IMR-90 (cell line): ENCODE measurements around the gene STK40. TPM values are rescaled to one million over a fixed set of nuclear protein-coding genes. Genes with fewer than 3 reads are reported as not detected.

Source experiments
- ATAC-seq: fragments of 200-7000 bp; cut with Tn5 transposase; 2 replicates; pipeline ENCODE4 v1.9.1; 2020; ENCODE audit warnings: low read depth, mild to moderate bottlenecking, moderate library complexity
- BruUV-seq: library from RNA; stranded (reverse); fragments of 400-500 nt; replicated peaks from 2 replicates; lab custom pipeline; 2021; lab: Mats Ljungman, UMichigan
- CTCF ChIA-PET: fragments of 300-600 bp; formaldehyde crosslinking; extraction: SDS; loops from one replicate; lab custom pipeline; 2021; ENCODE audit warnings: antibody characterized with exemption; lab: Yijun Ruan, JAX
- POLR2A ChIA-PET: fragments of 300-600 bp; sonication (Branson Sonifier 250); formaldehyde crosslinking; loops from one replicate; lab custom pipeline; 2022; ENCODE audit warnings: antibody characterized with exemption; ENCODE audit not compliant: unreplicated experiment; lab: Charles Lee
- DNase-seq: peaks from one replicate; pipeline ENCODE4 v3.0.0; 2013
- H2AFZ ChIP-seq: replicated peaks from 2 replicates; pipeline ENCODE3; 2013; ENCODE audit warnings: low read length, mild to moderate bottlenecking; ENCODE audit not compliant: poor library complexity
- H2AK5ac ChIP-seq: 2 replicates; pipeline ENCODE4 v1.6.1; 2013; ENCODE audit warnings: low read depth, low read length, inconsistent platforms
- H2AK9ac ChIP-seq: replicated peaks from 2 replicates; pipeline ENCODE3; 2013; ENCODE audit warnings: mild to moderate bottlenecking, low read depth, low read length, moderate library complexity; ENCODE audit not compliant: poor library complexity
- H2BK120ac ChIP-seq: 2 replicates; pipeline ENCODE4 v1.6.1; 2013; ENCODE audit warnings: low read depth, low read length, inconsistent platforms
- H2BK15ac ChIP-seq: 3 replicates; pipeline ENCODE4 v1.6.1; 2013; ENCODE audit warnings: low read depth, low read length, inconsistent platforms
- H2BK20ac ChIP-seq: 2 replicates; pipeline ENCODE4 v1.6.1; 2013; ENCODE audit warnings: low read depth, mild to moderate bottlenecking, inconsistent platforms, low read length, moderate library complexity
- H2BK5ac ChIP-seq: 2 replicates; pipeline ENCODE4 v1.6.1; 2013; ENCODE audit warnings: mild to moderate bottlenecking, low read depth, low read length, inconsistent platforms; ENCODE audit not compliant: poor library complexity, severe bottlenecking
- H3K14ac ChIP-seq: replicated peaks from 2 replicates; pipeline ENCODE4 v1.6.1; 2013; ENCODE audit warnings: low read depth, low read length, inconsistent platforms
- H3K18ac ChIP-seq: 2 replicates; pipeline ENCODE4 v1.6.1; 2013; ENCODE audit warnings: low read depth, low read length, control low read depth
- H3K23ac ChIP-seq: 2 replicates; pipeline ENCODE4 v1.6.1; 2013; ENCODE audit warnings: low read depth, low read length, inconsistent platforms
- H3K27ac ChIP-seq: 2 replicates; pipeline ENCODE4 v1.5.1; 2013; ENCODE audit warnings: mild to moderate bottlenecking, control low read depth, low read length; ENCODE audit not compliant: insufficient read depth
- H3K27me3 ChIP-seq: 2 replicates; pipeline ENCODE4 v1.6.1; 2013; ENCODE audit warnings: low read length; ENCODE audit not compliant: control insufficient read depth, insufficient read depth
- H3K36me3 ChIP-seq: 2 replicates; pipeline ENCODE4 v1.6.1; 2013; ENCODE audit warnings: low read length, mixed read lengths; ENCODE audit not compliant: control insufficient read depth, insufficient read depth
- H3K4ac ChIP-seq: 2 replicates; pipeline ENCODE4 v1.6.1; 2013; ENCODE audit warnings: low read depth, low read length, inconsistent platforms
- H3K4me1 ChIP-seq: 2 replicates; pipeline ENCODE4 v1.6.1; 2013; ENCODE audit warnings: low read length, mixed read lengths; ENCODE audit not compliant: control insufficient read depth, insufficient read depth
- H3K4me2 ChIP-seq: 2 replicates; pipeline ENCODE4 v1.6.1; 2013; ENCODE audit warnings: low read depth, mild to moderate bottlenecking, control low read depth, low read length, moderate library complexity
- H3K4me3 ChIP-seq: 2 replicates; pipeline ENCODE4 v1.5.1; 2013; ENCODE audit warnings: low read depth, mild to moderate bottlenecking, control low read depth, low read length, moderate library complexity; ENCODE audit not compliant: insufficient read depth
- H3K56ac ChIP-seq: 2 replicates; pipeline ENCODE4 v1.6.1; 2013; ENCODE audit warnings: low read length, inconsistent platforms; ENCODE audit not compliant: insufficient read depth; ENCODE audit errors: extremely low read depth
- H3K79me1 ChIP-seq, 2 experiments: 2 replicates each; pipeline ENCODE4 v1.6.1; 2013; ENCODE audit warnings: low read length in 2 of 2, inconsistent platforms in 1 of 2, low read depth in 1 of 2
- H3K9ac ChIP-seq: 2 replicates; pipeline ENCODE4 v1.6.1; 2013; ENCODE audit warnings: low read depth, low read length, control low read depth
- H3K9me1 ChIP-seq: 2 replicates; pipeline ENCODE4 v1.6.1; 2013; ENCODE audit warnings: low read length, inconsistent platforms; ENCODE audit not compliant: insufficient read depth
- H3K9me3 ChIP-seq: 2 replicates; pipeline ENCODE4 v1.6.1; 2013; ENCODE audit warnings: low read length; ENCODE audit not compliant: control insufficient read depth, insufficient read depth
- H4K20me1 ChIP-seq: 2 replicates; pipeline ENCODE4 v1.6.1; 2013; ENCODE audit warnings: low read length, inconsistent platforms; ENCODE audit not compliant: insufficient read depth
- H4K5ac ChIP-seq: 2 replicates; pipeline ENCODE4 v1.6.1; 2013; ENCODE audit warnings: mild to moderate bottlenecking, low read depth, low read length, control low read depth
- H4K8ac ChIP-seq, 2 experiments: 2 replicates each; pipeline ENCODE4 v1.6.1; 2013; ENCODE audit warnings: low read depth in 2 of 2, low read length in 2 of 2, control low read depth in 1 of 2, inconsistent platforms in 1 of 2
- H4K91ac ChIP-seq: 2 replicates; pipeline ENCODE4 v1.6.1; 2013; ENCODE audit warnings: low read depth, low read length, inconsistent platforms; ENCODE audit not compliant: insufficient read depth
- BHLHE40 ChIP-seq: fragments of 150-350 bp; IDR thresholded peaks from 2 replicates; pipeline ENCODE4 v1.6.1; 2016; ENCODE audit warnings: mild to moderate bottlenecking, low read depth, low read length
- CHD1 ChIP-seq: IDR thresholded peaks from 2 replicates; pipeline ENCODE4 v1.6.1; 2012; ENCODE audit warnings: low read depth, low read length, improper control_type of control experiment
- FOS ChIP-seq: fragments of 150-350 bp; IDR thresholded peaks from 2 replicates; pipeline ENCODE4 v1.6.1; 2016; ENCODE audit warnings: low read depth, low read length
- MAFK ChIP-seq: IDR thresholded peaks from 2 replicates; pipeline ENCODE4 v1.6.1; 2012; ENCODE audit warnings: low read depth, low read length, improper control_type of control experiment
- MAZ ChIP-seq: IDR thresholded peaks from 2 replicates; pipeline ENCODE4 v1.6.1; 2012; ENCODE audit warnings: low read depth, mild to moderate bottlenecking, low read length, improper control_type of control experiment, moderate library complexity, borderline replicate concordance
- MXI1 ChIP-seq: IDR thresholded peaks from 2 replicates; pipeline ENCODE4 v1.6.1; 2012; ENCODE audit warnings: low read depth, mild to moderate bottlenecking, low read length, moderate library complexity, borderline replicate concordance
- POLR2A ChIP-seq: IDR thresholded peaks from 2 replicates; pipeline ENCODE4 v1.6.1; 2012; ENCODE audit warnings: mild to moderate bottlenecking, low read depth, low read length
- RAD21 ChIP-seq: IDR thresholded peaks from 2 replicates; pipeline ENCODE4 v1.6.1; 2012; ENCODE audit warnings: low read length, improper control_type of control experiment
- RCOR1 ChIP-seq: IDR thresholded peaks from 2 replicates; pipeline ENCODE4 v1.6.1; 2012; ENCODE audit warnings: mild to moderate bottlenecking, low read length, improper control_type of control experiment; ENCODE audit not compliant: insufficient replicate concordance
- RFX5 ChIP-seq: IDR thresholded peaks from 2 replicates; pipeline ENCODE4 v1.8.0; 2012; ENCODE audit warnings: low read depth, mild to moderate bottlenecking, low read length, moderate library complexity
- SMC3 ChIP-seq: fragments of 150-350 bp; IDR thresholded peaks from 2 replicates; pipeline ENCODE4 v1.6.1; 2016; ENCODE audit warnings: low read depth, mild to moderate bottlenecking, antibody characterized with exemption, low read length, moderate library complexity
- WGBS, 2 experiments: methylation state at CpG; one replicate each; pipeline versions ENCODE4 v1.1.5 to v1.1.7; 2013; ENCODE audit warnings: missing lambda C conversion rate in 2 of 2; ENCODE audit not compliant: insufficient read length in 1 of 2; ENCODE audit errors: extremely low coverage in 2 of 2; 5-methylcytosine and 5-hydroxymethylcytosine counted together
- dilution Hi-C: fragments of 300-500 bp; cut with HindIII; formaldehyde crosslinking; loops from one replicate; pipeline ENCODE4 v1.14.3; 2018; ENCODE audit warnings: low sequenced_read_pairs; ENCODE audit not compliant: unreplicated experiment
- in situ Hi-C: fragments of 300-500 bp; cut with MboI; formaldehyde crosslinking; loops from 3 replicates; pipeline ENCODE4 v1.14.3; 2019; ENCODE audit warnings: low sequenced_read_pairs, inconsistent platforms, mixed read lengths
- intact Hi-C: fragments of 100-400 bp; cut with micrococcal nuclease; formaldehyde crosslinking; loops from 2 replicates; pipeline ENCODE4 v1.10.0; 2022
- polyA plus RNA-seq, 3 experiments: library from polyadenylated mRNA; depleted of rRNA; stranded (reverse); fragments of >200 nt; gene quantifications; 2 replicates each; pipeline ENCODE4 v1.2.3, GENCODE V29; 2012; ENCODE audit warnings: low replicate concordance in 1 of 3
- total RNA-seq: library from RNA; depleted of rRNA; stranded (reverse); fragments of >200 nt; gene quantifications from 2 replicates; pipeline ENCODE4 v1.2.3, GENCODE V29; 2012
- TF ChIP-seq, protein P1 (sequence below): fragments of 150-350 bp; IDR thresholded peaks from 2 replicates; pipeline ENCODE4 v1.6.1; 2017; ENCODE audit warnings: mild to moderate bottlenecking, antibody characterized with exemption, low read length, low read depth
- TF ChIP-seq, protein P2 (sequence below): fragments of 150-350 bp; IDR thresholded peaks from 2 replicates; pipeline ENCODE4 v1.6.1; 2016; ENCODE audit warnings: low read depth, mild to moderate bottlenecking, low read length, moderate library complexity, borderline replicate concordance

STK40 gene
- total and polyA plus RNA-seq, 2 of the 4 experiments (the other 2 are of a cell fraction) = 16.0 to 29.9 TPM

DNA sequence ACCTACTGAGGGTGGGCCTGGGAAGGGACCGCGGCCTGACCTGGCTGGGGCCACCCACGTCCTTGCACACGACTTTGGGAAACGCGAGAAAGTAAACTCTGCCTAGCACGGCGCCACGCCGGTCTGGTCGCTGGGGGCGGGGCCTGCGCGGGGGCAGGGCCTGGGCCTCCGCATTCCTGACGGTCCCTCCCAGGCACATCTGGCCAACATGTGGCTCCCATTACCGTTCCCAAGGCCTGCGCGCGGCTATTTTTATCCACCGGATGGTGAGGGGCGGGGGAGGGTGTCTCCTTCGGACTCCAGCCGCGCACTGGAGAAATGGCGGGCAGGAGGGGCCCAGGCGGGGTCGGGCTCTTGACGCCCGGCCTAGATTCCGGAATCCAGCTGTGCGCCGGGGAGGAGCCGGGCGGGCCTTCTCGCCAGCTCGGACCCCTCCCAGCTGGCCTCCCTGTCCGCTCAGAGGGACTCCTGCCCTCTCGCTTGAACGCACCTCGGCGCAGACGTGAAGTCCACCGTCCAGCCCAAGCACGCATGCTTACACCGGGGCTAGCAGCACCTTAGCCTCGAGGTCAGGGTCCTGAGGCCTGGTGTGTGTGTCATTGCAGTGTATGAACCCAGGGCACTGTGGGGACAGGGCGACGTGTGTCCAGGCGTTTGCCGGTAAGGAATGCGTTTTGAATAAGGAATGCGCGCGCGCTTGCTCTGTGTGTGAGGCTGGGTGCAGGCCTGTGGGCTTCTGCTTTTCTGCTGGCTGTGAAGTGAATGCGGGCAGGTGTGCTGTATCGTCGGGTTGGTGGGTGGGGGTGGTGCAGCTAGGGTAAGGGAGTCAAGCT lies 64.4 kb downstream of the STK40 start:
- peak overlapping the region; percentile 100 for H2AK5ac ChIP-seq
- peak; percentile 58 for ATAC-seq
- peak overlapping the region; percentile 87 for H3K27ac ChIP-seq
- peaks cover 0 to 55% of the 10 kb centered on the region in 2 experiments; a peak in 3 of 4 replicates for H3K79me1 ChIP-seq
- peaks cover 24% of the 10 kb centered on the region for H3K4me1 ChIP-seq
- H3K56ac ChIP-seq = no peak overlapping the region; the same call in 1 of the 2 replicates
- peaks cover 9% of the 10 kb centered on the region for H3K36me3 ChIP-seq
- H3K9me3 ChIP-seq = no peaks in the 10 kb centered on the region
- H3K27me3 ChIP-seq = no peaks in the 10 kb centered on the region
- peak overlapping the region; percentile 91 for H2BK5ac ChIP-seq
- peak overlapping the region; percentile 87 for H3K4me2 ChIP-seq
- DNase-seq = peak; percentile 94
- in situ Hi-C loops = no loop called here
- peaks cover 7% of the 10 kb centered on the region for H4K20me1 ChIP-seq
- dilution Hi-C loops = no loop called here
- POLR2A ChIA-PET = no interaction called here
- peak overlapping the region; percentile 87 to 95 for H4K8ac ChIP-seq
- intact Hi-C loops = loop anchor here (1.0 to 5.0 kb wide), 3 partner anchors 46 to 99 kb away; partner anchors contain the start of gene STK40
- CTCF ChIA-PET = no interaction called here
- peak overlapping the region; percentile 97 for H3K14ac ChIP-seq
- H3K4me3 ChIP-seq = peak overlapping the region; percentile 24
- peak overlapping the region; percentile 76 for H4K91ac ChIP-seq
- no peak overlapping the region; the same call in 1 of the 2 replicates for H2BK20ac ChIP-seq
- peak overlapping the region; percentile 98 for H3K23ac ChIP-seq
- 0% methylated on average over 18 of the region's 59 CpGs; no CpG with 5 or more reads in 1 of the 2 experiments for WGBS, 2 experiments
- H3K4ac ChIP-seq = peak overlapping the region; percentile 99
- H2BK15ac ChIP-seq = peak overlapping the region; percentile 91; the same call in 1 of the 3 replicates
- H3K18ac ChIP-seq = peak overlapping the region; percentile 70
- H3K9me1 ChIP-seq = peaks cover 11% of the 10 kb centered on the region; the same call in 1 of the 2 replicates
- H4K5ac ChIP-seq = peak overlapping the region; percentile 57
- H2BK120ac ChIP-seq = peak overlapping the region; percentile 90
- H2AK9ac ChIP-seq = peak overlapping the region; percentile 99
- peak overlapping the region; percentile 71 for H3K9ac ChIP-seq
- BruUV-seq = no TSS peak
- H2AFZ ChIP-seq = peak overlapping the region; percentile 86
- 0 out of 2 replicates have a peak, but pooled peaks have one; percentile 2 for TF ChIP-seq RAD21
- TF ChIP-seq FOS = no peak
- TF ChIP-seq RFX5 = no peak
- TF ChIP-seq, protein P1, sequence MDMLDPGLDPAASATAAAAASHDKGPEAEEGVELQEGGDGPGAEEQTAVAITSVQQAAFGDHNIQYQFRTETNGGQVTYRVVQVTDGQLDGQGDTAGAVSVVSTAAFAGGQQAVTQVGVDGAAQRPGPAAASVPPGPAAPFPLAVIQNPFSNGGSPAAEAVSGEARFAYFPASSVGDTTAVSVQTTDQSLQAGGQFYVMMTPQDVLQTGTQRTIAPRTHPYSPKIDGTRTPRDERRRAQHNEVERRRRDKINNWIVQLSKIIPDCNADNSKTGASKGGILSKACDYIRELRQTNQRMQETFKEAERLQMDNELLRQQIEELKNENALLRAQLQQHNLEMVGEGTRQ = peak; percentile 28; the same call in 1 of the 2 replicates
- TF ChIP-seq, protein P2, sequence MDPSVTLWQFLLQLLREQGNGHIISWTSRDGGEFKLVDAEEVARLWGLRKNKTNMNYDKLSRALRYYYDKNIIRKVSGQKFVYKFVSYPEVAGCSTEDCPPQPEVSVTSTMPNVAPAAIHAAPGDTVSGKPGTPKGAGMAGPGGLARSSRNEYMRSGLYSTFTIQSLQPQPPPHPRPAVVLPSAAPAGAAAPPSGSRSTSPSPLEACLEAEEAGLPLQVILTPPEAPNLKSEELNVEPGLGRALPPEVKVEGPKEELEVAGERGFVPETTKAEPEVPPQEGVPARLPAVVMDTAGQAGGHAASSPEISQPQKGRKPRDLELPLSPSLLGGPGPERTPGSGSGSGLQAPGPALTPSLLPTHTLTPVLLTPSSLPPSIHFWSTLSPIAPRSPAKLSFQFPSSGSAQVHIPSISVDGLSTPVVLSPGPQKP = no peak
- no peak for TF ChIP-seq RCOR1
- TF ChIP-seq POLR2A = no peak; the same call in none of the 2 replicates
- peak; percentile 91 for TF ChIP-seq BHLHE40
- TF ChIP-seq MAFK = no peak
- TF ChIP-seq MXI1 = peak; percentile 63; the same call in 1 of the 2 replicates
- TF ChIP-seq CHD1 = no peak
- TF ChIP-seq MAZ = peak; percentile 83
- TF ChIP-seq SMC3 = no peak
